HepG2 (cell line): ENCODE results near the gene MIER2. TPM values are rescaled to one million over a fixed set of nuclear protein-coding genes. Genes with fewer than 3 reads are reported as not detected.

ENCODE experiments used
- ATAC-seq: fragments of 200-7000 bp; cut with Tn5 transposase; 3 replicates; pipeline ENCODE4 v1.9.1; 2020; ENCODE audit warnings: mild to moderate bottlenecking, moderate library complexity
- BruUV-seq: library from RNA; stranded (reverse); fragments of 400-500 nt; replicated peaks from 2 replicates; lab custom pipeline; 2021; lab: Mats Ljungman, UMichigan
- CTCF ChIA-PET: fragments of 300-600 bp; formaldehyde crosslinking; extraction: SDS; loops from one replicate; lab custom pipeline; 2021; ENCODE audit warnings: low total read pairs, inconsistent platforms, low intra/inter-chr PET ratio; lab: Yijun Ruan, JAX
- POLR2A ChIA-PET: fragments of 350-600 bp; sonication (Branson Sonifier 250); formaldehyde crosslinking; loops from one replicate; lab custom pipeline; 2020; ENCODE audit warnings: antibody characterized with exemption, inconsistent platforms; lab: Yijun Ruan, JAX
- DNase-seq: peaks from one replicate; pipeline ENCODE4 v3.0.0-alpha.2; 2015; ENCODE audit warnings: low spot score
- FAIRE-seq: peaks from 3 replicates; lab custom pipeline; 2011; peaks lifted over from hg19 to GRCh38; lab: Jason Lieb, UNC
- H2AFZ ChIP-seq: one replicate; pipeline ENCODE4 v1.6.1; 2011; ENCODE audit warnings: low read length, inconsistent platforms
- H3K27ac ChIP-seq: fragments of 300-600 bp; 3 replicates; pipeline ENCODE4 v1.8.0; 2011; ENCODE audit warnings: mixed run types, mild to moderate bottlenecking, mixed read lengths, low read length, inconsistent platforms; ENCODE audit not compliant: insufficient read depth; ENCODE audit errors: extremely low read length
- H3K27me3 ChIP-seq, 2 experiments: fragments of 200-600 bp in 1 of 2; 2 replicates in 1 of 2; 3 replicates in 1 of 2; pipeline versions ENCODE4 v1.6.0 to v1.8.0; 2011; ENCODE audit warnings: low read length in 2 of 2, mild to moderate bottlenecking in 2 of 2, moderate library complexity in 2 of 2, inconsistent platforms in 1 of 2; ENCODE audit not compliant: insufficient read depth in 2 of 2, control insufficient read depth in 1 of 2
- H3K36me3 ChIP-seq, 2 experiments: fragments of 200-600 bp in 1 of 2; replicated peaks in 1 of 2; 2 replicates in 1 of 2; 3 replicates in 1 of 2; pipeline versions ENCODE4 v1.5.1 to v1.8.0; 2011; ENCODE audit warnings: low read length in 2 of 2, inconsistent platforms in 1 of 2; ENCODE audit not compliant: insufficient read depth in 2 of 2, control insufficient read depth in 1 of 2
- H3K4me1 ChIP-seq: 2 replicates; pipeline ENCODE4 v1.5.1; 2012; ENCODE audit warnings: low read length, inconsistent platforms; ENCODE audit not compliant: insufficient read depth
- H3K4me2 ChIP-seq: 2 replicates; pipeline ENCODE4 v1.6.0; 2011; ENCODE audit warnings: low read depth, low read length, inconsistent platforms
- H3K4me3 ChIP-seq, 3 experiments: fragments of 200-600 bp in 1 of 3; sonication (generic), shearing (Covaris generic) in 1 of 3; replicated peaks in 1 of 3; 2 replicates each; pipeline ENCODE4 v1.5.1; 2011 to 2016; ENCODE audit warnings: low read length in 3 of 3, inconsistent platforms in 2 of 3, low read depth in 2 of 3, mild to moderate bottlenecking in 2 of 3, control low read depth in 1 of 3, mixed read lengths in 1 of 3; ENCODE audit not compliant: insufficient read depth in 1 of 3
- H3K79me2 ChIP-seq: one replicate; pipeline ENCODE4 v1.6.1; 2011; ENCODE audit warnings: low read length, inconsistent platforms; ENCODE audit not compliant: insufficient read depth
- H3K9ac ChIP-seq: 2 replicates; pipeline ENCODE4 v1.6.0; 2011; ENCODE audit warnings: mild to moderate bottlenecking, low read depth, low read length, inconsistent platforms; ENCODE audit not compliant: insufficient read depth
- H3K9me3 ChIP-seq: 2 replicates; pipeline ENCODE4 v1.5.1; 2012; ENCODE audit warnings: mild to moderate bottlenecking, low read length
- H4K20me1 ChIP-seq: 2 replicates; pipeline ENCODE4 v1.6.0; 2011; ENCODE audit warnings: inconsistent platforms, mild to moderate bottlenecking, low read length, moderate library complexity; ENCODE audit not compliant: insufficient read depth
- ATF1 ChIP-seq: IDR thresholded peaks from 2 replicates; pipeline ENCODE4 v1.6.1; 2016; ENCODE audit warnings: mild to moderate bottlenecking, control low read depth
- ATF3 ChIP-seq: sonication (generic); formaldehyde crosslinking; IDR thresholded peaks from 2 replicates; pipeline ENCODE4 v1.4.0; 2020; ENCODE audit warnings: missing genetic modification reagents
- DMAP1 ChIP-seq: IDR thresholded peaks from 2 replicates; pipeline ENCODE4 v1.6.1; 2016
- FOXM1 ChIP-seq: sonication (generic); formaldehyde crosslinking; IDR thresholded peaks from 2 replicates; pipeline ENCODE4 v1.5.0; 2020; ENCODE audit warnings: missing genetic modification reagents
- GATA4 ChIP-seq: sonication (generic); IDR thresholded peaks from 2 replicates; pipeline ENCODE4 v1.6.1; 2016; ENCODE audit warnings: antibody characterized with exemption, low read depth, borderline replicate concordance
- SRY ChIP-seq: sonication (generic); formaldehyde crosslinking; IDR thresholded peaks from 2 replicates; pipeline ENCODE4 v1.8.0; 2022; ENCODE audit warnings: mild to moderate bottlenecking, missing genetic modification reagents
- SSRP1 ChIP-seq: IDR thresholded peaks from 2 replicates; pipeline ENCODE4 v1.6.1; 2016; ENCODE audit warnings: control low read depth
- TAF15 ChIP-seq: fragments of 200-400 bp; formaldehyde crosslinking; IDR thresholded peaks from one replicate; pipeline ENCODE4 v1.6.1; 2018; ENCODE audit warnings: mild to moderate bottlenecking, low read depth, low read length; ENCODE audit not compliant: poor library complexity, severe bottlenecking
- ZNF180 ChIP-seq: sonication (generic); formaldehyde crosslinking; IDR thresholded peaks from 2 replicates; pipeline ENCODE4 v1.4.0; 2020; ENCODE audit warnings: low read depth, missing genetic modification reagents, borderline replicate concordance
- ZNF329 ChIP-seq: sonication (generic); formaldehyde crosslinking; IDR thresholded peaks from 2 replicates; pipeline ENCODE4 v1.9.0; 2021; ENCODE audit warnings: low read depth, mild to moderate bottlenecking, missing genetic modification reagents
- ZNF574 ChIP-seq: sonication (generic); formaldehyde crosslinking; IDR thresholded peaks from 2 replicates; pipeline ENCODE4 v1.4.0; 2020; ENCODE audit warnings: missing genetic modification reagents
- ZSCAN20 ChIP-seq: sonication (generic); formaldehyde crosslinking; IDR thresholded peaks from 2 replicates; pipeline ENCODE4 v1.4.0; 2020; ENCODE audit warnings: missing genetic modification reagents, mild to moderate bottlenecking, borderline replicate concordance
- ZSCAN5A ChIP-seq: sonication (generic); formaldehyde crosslinking; IDR thresholded peaks from 2 replicates; pipeline ENCODE4 v1.8.0; 2022; ENCODE audit warnings: mild to moderate bottlenecking, missing genetic modification reagents, borderline replicate concordance
- whole genome bisulfite sequencing: methylation state at CpG from one replicate; pipeline ENCODE4 v1.1.6; 2017; ENCODE audit warnings: low lambda C conversion rate; 5-methylcytosine and 5-hydroxymethylcytosine counted together
- in situ Hi-C: cut with HindIII; loops from 2 replicates; pipeline ENCODE4 v1.10.0; 2017; ENCODE audit warnings: low pct_unique_long_range_greater_than_20kb; ENCODE audit not compliant: extremely low pct_ligation_motif_present
- intact Hi-C: fragments of 100-400 bp; cut with micrococcal nuclease; formaldehyde crosslinking; loops from one replicate; pipeline ENCODE4 v1.10.0; 2022; ENCODE audit not compliant: unreplicated experiment
- polyA plus RNA-seq, 8 experiments: library from polyadenylated mRNA; depleted of rRNA in 3 of 8; stranded (reverse) in 7 of 8; unstranded in 1 of 8; fragments of >200 nt; fragmentation: Illumina TruSeq in 4 of 8; extraction: Trizol in 4 of 8; gene quantifications; 2 replicates each; pipeline versions ENCODE4 v1.2.1 to v1.2.3, GENCODE V29; 2011 to 2016; ENCODE audit warnings: low read depth in 4 of 8, missing spikeins in 1 of 8, mixed read lengths in 1 of 8; ENCODE audit not compliant: insufficient read depth in 1 of 8
- total RNA-seq, 5 experiments: library from RNA; depleted of rRNA; stranded (reverse); fragments of >200 nt; fragmentation: Illumina TruSeq; extraction: Trizol; gene quantifications; 2 replicates each; pipeline ENCODE4 v1.2.3, GENCODE V29; 2016; ENCODE audit warnings: low read depth in 1 of 5

The MIER2 gene
- total and polyA plus RNA-seq, 2 of the 13 experiments (the other 11 are each of a cell fraction or from before 2014, with no cell fraction given), result 9.6 to 25.7 TPM

GRCh38 chr19:307111-307531, 37.5 kb downstream of the MIER2 start (continued):
- no peak for TF ChIP-seq ZSCAN5A
- TF ChIP-seq GATA4, result no peak
- no peak for TF ChIP-seq ZNF574 (CRISPR knock-in tag)
- TF ChIP-seq ZNF329 (CRISPR knock-in tag), result no peak
- TF ChIP-seq DMAP1 (CRISPR knock-in tag), result no peak
- TF ChIP-seq, all 625 proteins: peak for 0

GRCh38 chr19:306151-306900, 38.3 kb downstream of the MIER2 start:
- ChIA-PET CTCF (no interaction called here), POLR2A (no interaction called here)
- H3K4me1 ChIP-seq, result no peaks in the 10 kb centered on the region
- no peaks in the 10 kb centered on the region for H3K79me2 ChIP-seq
- ATAC-seq, result peak; percentile 14; the same call in 1 of the 3 replicates
- in situ Hi-C loops (no loop called here), intact Hi-C loops (no loop called here)
- H3K36me3 ChIP-seq, result peaks cover 11 to 33% of the 10 kb centered on the region in 2 experiments
- H3K27me3 ChIP-seq, result no peaks in the 10 kb centered on the region
- no peak overlapping the region for H3K4me3 ChIP-seq
- H3K9ac ChIP-seq, result no peak overlapping the region
- BruUV-seq, result no TSS peak
- no peak for DNase-seq
- no peak overlapping the region for H2AFZ ChIP-seq
- 98% methylated on average over 27 of the region's 50 CpGs for WGBS
- H4K20me1 ChIP-seq, result no peaks in the 10 kb centered on the region
- no peak overlapping the region for H3K27ac ChIP-seq
- H3K4me2 ChIP-seq, result no peak overlapping the region
- no peak for TF ChIP-seq ATF3 (CRISPR knock-in tag)
- no peak for TF ChIP-seq ATF1 (CRISPR knock-in tag)
- no peak for TF ChIP-seq FOXM1
- TF ChIP-seq SRY (CRISPR knock-in tag), result no peak
- TF ChIP-seq SSRP1 (CRISPR knock-in tag), result no peak
- TF ChIP-seq ZSCAN20 (CRISPR knock-in tag), result no peak
- TF ChIP-seq ZNF180 (CRISPR knock-in tag), result no peak
- no peak for TF ChIP-seq TAF15
- FAIRE-seq, result no peak
- no peaks in the 10 kb centered on the region for H3K9me3 ChIP-seq
